SK-N-SH (cell line): Measurements from ENCODE around the gene MAPKBP1. TPM values are rescaled to one million over a fixed set of nuclear protein-coding genes. Genes with fewer than 3 reads are reported as not detected.

Experiments
- CTCF ChIA-PET: fragments of 300-600, 350-600 bp; formaldehyde crosslinking; extraction: SDS; loops from one replicate; lab custom pipeline; 2021; lab: Yijun Ruan, JAX
- POLR2A ChIA-PET: fragments of 350-600 bp; sonication (Branson Sonifier 250); formaldehyde crosslinking; extraction: SDS; loops from one replicate; lab custom pipeline; 2020; ENCODE audit warnings: antibody characterized with exemption, inconsistent platforms; lab: Yijun Ruan, JAX
- DNase-seq: peaks from one replicate; pipeline ENCODE4 v3.0.0; 2012
- H2AFZ ChIP-seq: fragments of 200-600 bp; sonication (generic); 2 replicates; pipeline ENCODE4 v1.8.1; 2016; ENCODE audit warnings: antibody characterized with exemption, mild to moderate bottlenecking, low read depth
- H3F3A ChIP-seq: fragments of 200-600 bp; sonication (generic); replicated peaks from 2 replicates; pipeline ENCODE3; 2016; ENCODE audit warnings: antibody characterized with exemption, mild to moderate bottlenecking; ENCODE audit not compliant: insufficient read depth
- H3K27ac ChIP-seq, 2 experiments: fragments of 200-500 bp in 1 of 2; fragments of 200-600 bp in 1 of 2; sonication (Bioruptor generic) in 1 of 2; sonication (generic), shearing (Covaris generic) in 1 of 2; 2 replicates each; pipeline versions ENCODE4 v1.5.1 to v1.6.1; 2014 to 2016; ENCODE audit warnings: low read depth in 2 of 2, inconsistent platforms in 1 of 2, low read length in 1 of 2, mild to moderate bottlenecking in 1 of 2, mixed read lengths in 1 of 2
- H3K27me3 ChIP-seq: fragments of 200-600 bp; sonication (generic), shearing (Covaris generic); 2 replicates; pipeline ENCODE4 v1.6.1; 2016; ENCODE audit warnings: mixed run types; ENCODE audit not compliant: insufficient read depth
- H3K36me3 ChIP-seq, 2 experiments: fragments of 200-500 bp in 1 of 2; fragments of 200-600 bp in 1 of 2; sonication (Bioruptor generic) in 1 of 2; sonication (generic) in 1 of 2; replicated peaks in 1 of 2; 2 replicates each; pipeline versions ENCODE3 to v1.5.1; 2014 to 2016; ENCODE audit warnings: low read length in 1 of 2, mild to moderate bottlenecking in 1 of 2; ENCODE audit not compliant: insufficient read depth in 2 of 2, control insufficient read depth in 1 of 2
- H3K4me1 ChIP-seq, 2 experiments: fragments of 200-500 bp in 1 of 2; fragments of 200-600 bp in 1 of 2; sonication (Bioruptor generic) in 1 of 2; sonication (generic), shearing (Covaris generic) in 1 of 2; 2 replicates each; pipeline versions ENCODE4 v1.5.1 to v1.6.1; 2014 to 2016; ENCODE audit warnings: low read depth in 1 of 2, low read length in 1 of 2, mixed run types in 1 of 2; ENCODE audit not compliant: insufficient read depth in 2 of 2, control insufficient read depth in 1 of 2
- H3K4me2 ChIP-seq: fragments of 200-600 bp; sonication (generic), shearing (Covaris generic); 2 replicates; pipeline ENCODE4 v1.6.1; 2017; ENCODE audit warnings: mixed run types
- H3K4me3 ChIP-seq, 2 experiments: fragments of 200-500 bp in 1 of 2; fragments of 200-600 bp in 1 of 2; sonication (Bioruptor generic) in 1 of 2; sonication (generic), shearing (Covaris generic) in 1 of 2; 2 replicates each; pipeline versions ENCODE4 v1.5.1 to v1.8.1; 2014 to 2016; ENCODE audit warnings: low read depth in 2 of 2, inconsistent platforms in 1 of 2, low read length in 1 of 2, mild to moderate bottlenecking in 1 of 2, mixed read lengths in 1 of 2, moderate library complexity in 1 of 2
- H3K79me2 ChIP-seq: fragments of 200-600 bp; sonication (generic); 2 replicates; pipeline ENCODE4 v1.8.1; 2017; ENCODE audit warnings: mild to moderate bottlenecking; ENCODE audit not compliant: insufficient read depth
- H3K9ac ChIP-seq: fragments of 200-600 bp; sonication (generic); 2 replicates; pipeline ENCODE4 v1.6.1; 2017; ENCODE audit warnings: mixed run types
- H3K9me2 ChIP-seq: fragments of 200-600 bp; sonication (generic); 2 replicates; pipeline ENCODE4 v1.6.1; 2017; ENCODE audit warnings: mixed run types
- H3K9me3 ChIP-seq: fragments of 200-600 bp; sonication (generic); 2 replicates; pipeline ENCODE4 v1.6.1; 2017; ENCODE audit warnings: mixed run types, mild to moderate bottlenecking, moderate library complexity
- H4K20me1 ChIP-seq: fragments of 200-600 bp; sonication (generic); 2 replicates; pipeline ENCODE4 v1.6.1; 2017; ENCODE audit warnings: mild to moderate bottlenecking, mixed run types; ENCODE audit not compliant: insufficient read depth
- EP300 ChIP-seq, 2 experiments: IDR thresholded peaks; 2 replicates each; pipeline versions ENCODE4 v1.4.0 to v1.6.1; 2012; ENCODE audit warnings: borderline replicate concordance in 1 of 2, low read depth in 1 of 2, low read length in 1 of 2
- MEF2A ChIP-seq: IDR thresholded peaks from 2 replicates; pipeline ENCODE4 v1.4.0; 2012; ENCODE audit warnings: low read depth, borderline replicate concordance
- RAD21 ChIP-seq: IDR thresholded peaks from 2 replicates; pipeline ENCODE4 v1.6.1; 2012; ENCODE audit warnings: mild to moderate bottlenecking, low read length
- RCOR1 ChIP-seq: fragments of 150-350 bp; IDR thresholded peaks from 2 replicates; pipeline ENCODE4 v1.6.1; 2017; ENCODE audit warnings: antibody characterized with exemption, low read length
- TCF12 ChIP-seq: IDR thresholded peaks from 2 replicates; pipeline ENCODE4 v1.4.0; 2012
- ZBTB33 ChIP-seq: IDR thresholded peaks from 2 replicates; pipeline ENCODE4 v1.4.0; 2012; ENCODE audit warnings: low read depth, borderline replicate concordance
- WGBS: methylation state at CpG from one replicate; pipeline ENCODE4 v1.1.6; 2017; ENCODE audit warnings: low lambda C conversion rate; 5-methylcytosine and 5-hydroxymethylcytosine counted together
- polyA plus RNA-seq, 3 experiments: library from polyadenylated mRNA; depleted of rRNA; stranded (reverse); fragments of >200 nt; gene quantifications; 2 replicates each; pipeline ENCODE4 v1.2.3, GENCODE V29; 2012

MAPKBP1 gene
- polyA plus RNA-seq, 1 of the 3 experiments (the other 2 are of a cell fraction): 5.2 TPM

- Histone ChIP-seq H3K9ac (no peak overlapping the region), H3K4me2 (no peak overlapping the region), H3K9me2 (no peaks in the 10 kb centered on the region), H3F3A (no peaks in the 10 kb centered on the region), H3K4me1 (peaks cover 0 to 14% of the 10 kb centered on the region in 2 experiments; a peak in 1 of 4 replicates), H3K27ac (no peak overlapping the region), H4K20me1 (no peaks in the 10 kb centered on the region), H3K27me3 (no peaks in the 10 kb centered on the region), H2AFZ (no peak overlapping the region), H3K4me3 (no peak overlapping the region), H3K36me3 (no peaks in the 10 kb centered on the region), H3K9me3 (no peaks in the 10 kb centered on the region), H3K79me2 (no peaks in the 10 kb centered on the region)
- ChIA-PET CTCF (interaction anchor here (1.0 kb wide), 1 partner anchor 26 kb away, joined by 3 read pairs; no protein-coding TSS in a partner anchor), POLR2A (no interaction called here)
- DNase-seq: no peak
- TF ChIP-seq ZBTB33 (no peak), RAD21 (no peak)
- WGBS: 50% methylated on average over 2 of the region's 15 CpGs
Measured at GRCh38 chr15:41868321-41868720, 94.0 kb downstream of the MAPKBP1 start.

GRCh38 chr15:41869770-41870688 is 95.7 kb downstream of the MAPKBP1 start:
- Histone ChIP-seq H3K27me3 (no peaks in the 10 kb centered on the region), H3K36me3 (no peaks in the 10 kb centered on the region), H3K4me3 (no peak overlapping the region), H3F3A (no peaks in the 10 kb centered on the region), H3K9me3 (no peaks in the 10 kb centered on the region), H4K20me1 (no peaks in the 10 kb centered on the region), H3K9me2 (no peaks in the 10 kb centered on the region), H2AFZ (no peak overlapping the region), H3K4me2 (no peak overlapping the region), H3K9ac (no peak overlapping the region), H3K4me1 (peaks cover 0 to 14% of the 10 kb centered on the region in 2 experiments; a peak in 1 of 4 replicates), H3K27ac (no peak overlapping the region), H3K79me2 (no peaks in the 10 kb centered on the region)
- CTCF ChIA-PET: interaction anchor here (0.6 to 1.5 kb wide), 2 partner anchors 35 kb away, joined by 4 read pairs; no protein-coding TSS in a partner anchor
- WGBS: 72% methylated on average over 13 of the region's 42 CpGs
- POLR2A ChIA-PET: no interaction called here
- TF ChIP-seq EP300 (IDR thresholded peaks at IDR 0.05; ENCODE audit: borderline replicate concordance in 1 of 2, low read depth in 1 of 2, low read length in 1 of 2) (no peak), TCF12 (no peak), RCOR1 (no peak), MEF2A (no peak), RAD21 (no peak), ZBTB33 (no peak)
- DNase-seq: no peak
